NT2/D1 (cell line): Measurements from ENCODE around the gene SETDB1.

Experiments used
- SUZ12 ChIP-seq: IDR thresholded peaks from 2 replicates; pipeline ENCODE4 v1.6.1; 2011; ENCODE audit not compliant: insufficient read length, insufficient read depth; ENCODE audit errors: extremely low read depth
- YY1 ChIP-seq: IDR thresholded peaks from 2 replicates; pipeline ENCODE4 v1.6.1; 2011; ENCODE audit not compliant: insufficient read length, insufficient read depth
- ZNF274 ChIP-seq: IDR thresholded peaks from 2 replicates; pipeline ENCODE4 v1.6.1; 2011; ENCODE audit warnings: mild to moderate bottlenecking, low read depth, low read length

DNA sequence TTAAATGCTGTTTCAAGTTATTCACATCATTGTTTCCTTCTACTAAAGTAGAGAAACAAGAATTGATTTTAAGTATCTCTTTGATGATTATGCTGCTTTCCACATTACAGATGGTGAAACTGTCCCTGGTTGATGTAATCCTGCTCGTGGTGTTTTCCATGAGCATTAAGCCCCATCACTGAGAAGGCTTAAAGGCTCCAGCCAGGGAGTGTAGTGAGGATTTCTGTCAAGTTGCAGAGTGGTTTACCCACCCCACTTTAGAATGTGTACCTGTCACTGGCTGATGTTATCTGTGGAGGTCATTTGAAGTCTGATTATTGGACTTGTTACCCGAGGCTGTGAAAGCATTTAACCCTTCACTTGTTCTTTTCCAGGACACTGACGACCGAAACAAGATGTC lies 35.6 kb downstream of the SETDB1 start:
- no peak for TF ChIP-seq YY1
- no peak for TF ChIP-seq ZNF274
- no peak for TF ChIP-seq SUZ12
